ENCODE data around the gene PIK3R5.
"Not testable (repeated sequence)": the region's sequence is repeated elsewhere in the genome, so short reads cannot be mapped to it uniquely, and the experiment has no call there.

PIK3R5 gene

GRCh38 chr17:8986295-8986694, 20.8 kb upstream of the PIK3R5 start:
- DNase-seq (ENCODE audit: extremely low spot score, insufficient read length, low read depth) (no peak), FAIRE-seq (no peak)

- DNase-seq (ENCODE audit: extremely low spot score, insufficient read length, low read depth): no peak
- FAIRE-seq: peak; percentile 95
Measured at GRCh38 chr17:8985054-8985701, 19.7 kb upstream of the PIK3R5 start.

- DNase-seq (ENCODE audit: extremely low spot score, insufficient read length, low read depth): not testable (repeated sequence)
Measured at GRCh38 chr17:8984225-8984624, 18.7 kb upstream of the PIK3R5 start.

DNA sequence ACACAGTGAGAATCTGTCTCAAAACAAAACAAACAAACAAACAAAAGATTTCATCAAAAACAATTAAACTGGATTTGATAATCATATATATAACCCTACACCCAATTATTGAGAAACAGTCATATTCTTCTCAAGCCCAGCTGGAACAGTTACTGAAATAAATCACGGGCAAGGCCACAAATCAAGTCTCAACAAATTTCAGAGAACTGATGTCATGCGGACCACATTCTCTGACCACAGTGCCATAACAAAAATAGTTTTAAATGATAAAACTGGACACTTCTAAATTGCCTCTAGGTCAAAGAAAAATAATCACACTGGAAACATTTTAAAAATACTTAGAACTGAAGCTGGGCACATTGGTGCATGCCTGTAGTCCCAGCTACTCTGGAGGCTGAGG, 15.9 kb upstream of the PIK3R5 start:
- FAIRE-seq: no peak
- DNase-seq (ENCODE audit: extremely low spot score, insufficient read length, low read depth): no peak

More at GRCh38 chr17:8984225-8984624, 18.7 kb upstream of the PIK3R5 start:
- not testable (repeated sequence) for FAIRE-seq

GRCh38 chr17:8979715-8980114, 14.2 kb upstream of the PIK3R5 start:
- FAIRE-seq (peak; percentile 85), DNase-seq (ENCODE audit: extremely low spot score, insufficient read length, low read depth) (no peak)

DNA sequence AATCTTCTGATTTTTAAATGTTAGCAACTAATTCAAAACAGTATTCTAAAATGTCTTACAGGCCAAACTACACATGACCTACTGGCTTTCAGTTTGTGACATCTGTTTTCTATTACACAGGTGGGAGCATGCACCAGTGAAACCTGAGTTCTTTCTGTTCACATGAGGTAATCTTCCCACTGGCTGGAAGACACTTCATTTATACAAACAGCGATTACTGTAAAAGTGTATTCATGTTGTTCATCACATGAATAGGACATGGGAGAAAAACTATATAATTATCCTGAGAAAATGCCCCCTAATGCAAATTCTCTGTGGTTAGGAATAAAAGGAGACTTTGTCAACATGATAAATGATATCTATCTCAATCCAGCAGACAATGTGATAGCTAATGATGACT, 11.1 kb upstream of the PIK3R5 start:
- peak; percentile 70 for FAIRE-seq
- no peak for DNase-seq (ENCODE audit: extremely low spot score, insufficient read length, low read depth)

DNA sequence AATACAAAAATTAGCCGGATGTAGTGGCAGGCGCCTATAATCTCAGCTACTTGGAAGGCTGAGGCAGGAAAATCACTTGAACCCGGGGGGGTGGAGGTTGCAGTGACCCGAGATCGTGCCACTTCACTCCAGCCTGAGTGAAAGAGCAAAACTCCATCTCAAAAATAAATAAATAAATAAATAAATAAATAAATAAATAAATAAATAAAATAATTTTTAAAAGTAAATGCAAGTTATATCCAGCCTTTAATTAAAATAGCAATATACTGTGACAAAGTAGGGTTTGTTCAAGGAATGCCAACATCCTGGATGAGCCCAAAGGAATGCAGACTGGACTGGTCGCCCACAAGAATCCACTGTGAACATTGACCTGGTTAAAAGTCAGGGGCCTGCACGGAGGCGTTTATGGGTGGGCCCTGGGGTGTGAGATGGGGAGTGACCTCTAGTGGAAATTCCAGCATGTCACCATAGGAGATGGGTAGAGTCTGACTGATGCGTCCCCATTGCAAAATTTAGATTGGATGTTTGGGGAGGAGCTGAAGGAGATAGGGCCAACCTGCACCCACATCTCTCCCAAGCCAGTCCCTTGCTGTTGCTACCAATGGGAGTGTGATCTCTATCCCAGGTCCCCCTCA, 9.7 kb upstream of the PIK3R5 start:
- DNase-seq (ENCODE audit: extremely low spot score, insufficient read length, low read depth) (no peak), FAIRE-seq (peak; percentile 29)

- FAIRE-seq (no peak), DNase-seq (ENCODE audit: extremely low spot score, insufficient read length, low read depth) (no peak)
Measured at GRCh38 chr17:8969901-8970300, 4.4 kb upstream of the PIK3R5 start.

GRCh38 chr17:8968503-8968902, 3.0 kb upstream of the PIK3R5 start:
- DNase-seq (ENCODE audit: extremely low spot score, insufficient read length, low read depth): no peak
- no peak for FAIRE-seq

DNA sequence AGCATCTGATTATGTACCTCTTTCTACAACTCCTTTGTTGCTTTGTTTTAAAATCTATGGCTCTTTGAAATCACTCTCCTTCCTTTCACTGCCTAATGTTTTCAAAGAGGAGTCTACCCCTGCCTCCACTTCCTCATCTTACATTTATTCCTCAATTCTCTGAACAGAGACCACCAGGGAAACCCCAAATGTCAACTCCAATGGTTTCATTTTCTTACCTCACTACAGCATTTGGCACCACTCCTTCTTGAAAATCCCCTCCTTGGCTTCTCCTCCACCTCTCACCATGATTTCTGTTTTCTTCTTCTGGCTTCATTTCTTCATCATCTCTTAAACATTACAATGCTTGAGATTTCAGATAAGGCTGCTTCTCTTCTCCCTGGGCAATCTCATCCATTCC, 2.4 kb upstream of the PIK3R5 start:
- FAIRE-seq (no peak), DNase-seq (ENCODE audit: extremely low spot score, insufficient read length, low read depth) (no peak)

DNA sequence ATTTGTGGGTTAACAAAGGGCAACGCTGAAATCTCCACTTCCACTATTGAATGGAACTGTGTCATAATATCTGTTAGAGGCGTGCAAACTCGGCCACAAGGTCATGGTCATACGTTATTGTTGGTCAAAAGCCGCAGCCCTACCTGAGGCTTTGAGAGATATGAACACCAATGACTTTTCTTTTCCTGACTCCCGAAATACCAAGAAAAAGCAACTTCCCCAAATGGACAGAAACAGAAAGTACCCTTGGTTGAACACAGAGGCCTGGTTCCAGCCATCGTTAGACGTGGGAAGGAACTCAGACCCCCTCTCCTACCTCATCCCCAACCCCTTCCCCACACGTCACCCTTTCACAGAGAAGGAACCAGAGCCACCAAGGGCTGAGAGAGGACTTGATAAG, 1.4 kb upstream of the PIK3R5 start:
- FAIRE-seq (peak; percentile 36), DNase-seq (ENCODE audit: extremely low spot score, insufficient read length, low read depth) (no peak)

- FAIRE-seq (peak; percentile 79), DNase-seq (ENCODE audit: extremely low spot score, insufficient read length, low read depth) (no peak)
Measured at GRCh38 chr17:8964801-8965393, 610 bp downstream of the PIK3R5 start.

DNA sequence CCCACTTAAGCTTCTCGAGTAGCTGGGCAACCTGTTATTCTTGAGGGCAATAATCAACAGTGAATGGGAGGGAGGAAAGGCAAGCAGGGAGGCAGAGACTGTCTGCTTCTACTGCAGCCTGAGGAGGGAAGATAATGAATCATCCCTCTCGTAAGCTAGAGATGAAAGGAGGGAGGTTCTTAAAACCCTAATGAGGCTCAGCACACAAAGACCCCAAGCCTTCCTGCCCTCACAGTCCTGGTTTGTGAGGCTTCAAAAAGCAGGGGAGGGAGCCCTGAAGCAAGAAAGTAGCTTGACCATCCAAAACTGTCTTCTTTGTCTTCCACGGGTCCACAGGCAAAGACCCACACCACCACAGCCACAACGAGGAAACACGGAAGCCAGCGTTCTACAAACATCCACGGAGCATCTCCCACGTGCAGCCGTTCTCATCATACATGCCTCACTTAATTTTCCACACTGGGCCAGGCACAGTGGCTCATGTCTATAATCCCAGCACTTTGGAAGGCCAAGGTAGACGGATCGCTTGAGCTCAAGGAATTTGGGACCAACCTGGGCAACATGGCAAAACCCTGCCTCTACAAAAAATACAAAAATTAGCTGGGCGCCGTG, 1.8 kb downstream of the PIK3R5 start:
- no peak for DNase-seq (ENCODE audit: extremely low spot score, insufficient read length, low read depth)
- no peak for FAIRE-seq

DNA sequence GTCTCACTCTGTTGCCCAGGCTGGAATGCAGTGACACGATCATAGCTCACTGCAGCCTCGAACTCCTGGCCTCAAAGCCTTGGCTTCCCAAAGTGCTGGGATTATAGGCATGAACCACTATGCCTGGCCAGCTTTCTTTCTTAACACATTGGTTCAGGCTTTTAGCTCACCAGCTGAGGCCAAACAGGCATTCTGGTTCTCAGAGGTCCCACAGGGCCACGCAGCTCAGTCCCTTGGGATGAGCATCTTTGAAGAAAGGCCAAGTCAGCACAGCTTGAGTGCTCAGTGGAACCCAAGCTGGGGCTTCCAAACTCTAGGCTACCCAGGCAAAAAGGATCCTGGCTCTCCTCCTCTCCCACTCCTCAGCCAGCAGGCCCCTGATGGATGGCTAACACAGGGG, 2.5 kb downstream of the PIK3R5 start:
- no peak for DNase-seq (ENCODE audit: extremely low spot score, insufficient read length, low read depth)
- no peak for FAIRE-seq

- DNase-seq (ENCODE audit: extremely low spot score, insufficient read length, low read depth): no peak
- no peak for FAIRE-seq
Measured at GRCh38 chr17:8961829-8962228, 3.7 kb downstream of the PIK3R5 start.

- FAIRE-seq: no peak
- DNase-seq (ENCODE audit: extremely low spot score, insufficient read length, low read depth): no peak
Measured at GRCh38 chr17:8960325-8961140, 5.0 kb downstream of the PIK3R5 start.

DNA sequence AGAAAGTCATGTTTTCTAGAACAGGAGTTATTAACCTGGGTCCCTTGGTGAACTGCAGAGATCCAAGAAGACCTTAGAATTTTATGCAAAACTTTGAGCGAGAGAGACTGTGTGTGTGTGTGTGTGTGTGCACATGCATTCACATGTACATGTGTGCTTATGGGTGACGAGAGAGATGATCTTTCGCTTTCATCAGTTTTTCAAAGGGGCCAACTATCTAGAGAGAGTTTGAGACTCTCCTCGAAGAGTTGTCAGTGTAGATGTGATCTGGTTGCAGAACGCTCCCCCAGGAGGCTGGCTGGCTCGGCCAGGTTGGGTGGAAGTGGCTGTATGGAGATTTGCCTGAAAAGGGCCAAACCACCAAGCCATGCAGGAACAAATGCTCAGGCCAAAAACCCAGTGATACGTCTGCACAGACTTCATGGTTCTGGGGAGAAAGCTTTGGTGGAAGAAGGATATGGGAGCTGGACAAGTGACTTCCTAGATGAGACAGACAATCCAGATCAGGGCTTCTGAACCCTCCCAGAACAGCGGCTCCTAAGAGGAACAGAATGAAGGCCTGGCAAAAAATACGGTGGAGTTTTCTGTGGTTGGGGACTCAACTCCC, 6.1 kb downstream of the PIK3R5 start:
- FAIRE-seq: peak; percentile 36
- DNase-seq (ENCODE audit: extremely low spot score, insufficient read length, low read depth): no peak

GRCh38 chr17:8957721-8958120, 7.8 kb downstream of the PIK3R5 start:
- no peak for FAIRE-seq
- no peak for DNase-seq (ENCODE audit: extremely low spot score, insufficient read length, low read depth)

- peak; percentile 96 for FAIRE-seq
- no peak for DNase-seq (ENCODE audit: extremely low spot score, insufficient read length, low read depth)
Measured at GRCh38 chr17:8956465-8956902, 9.0 kb downstream of the PIK3R5 start.
